Keratinocyte (primary cell): ENCODE results near the gene FAM120B. TPM values are rescaled to one million over a fixed set of nuclear protein-coding genes. Genes with fewer than 3 reads are reported as not detected.
"Not testable (repeated sequence)": the region's sequence is repeated elsewhere in the genome, so short reads cannot be mapped to it uniquely, and the experiment has no call there.

Experiments used
- DNase-seq: peaks from one replicate; pipeline ENCODE4 v3.0.0-alpha.2; 2011; ENCODE audit warnings: low read depth, missing footprints, low spot score
- FAIRE-seq: peaks from 2 replicates; lab custom pipeline; 2011; peaks lifted over from hg19 to GRCh38; lab: Jason Lieb, UNC
- H2AFZ ChIP-seq: 2 replicates; pipeline ENCODE4 v1.6.0; 2012; ENCODE audit warnings: low read length, control low read depth, inconsistent platforms; ENCODE audit not compliant: control insufficient read depth
- H3K27ac ChIP-seq: 2 replicates; pipeline ENCODE4 v1.5.1; 2011; ENCODE audit warnings: low read length; ENCODE audit not compliant: control insufficient read depth, insufficient read depth
- H3K27me3 ChIP-seq: 3 replicates; pipeline ENCODE4 v1.6.0; 2011; ENCODE audit warnings: low read length; ENCODE audit not compliant: control insufficient read depth, insufficient read depth; ENCODE audit errors: extremely low read depth
- H3K36me3 ChIP-seq, 2 experiments: 2 replicates in 1 of 2; 3 replicates in 1 of 2; pipeline ENCODE4 v1.5.1; 2011; ENCODE audit warnings: low read length in 2 of 2, mild to moderate bottlenecking in 1 of 2; ENCODE audit not compliant: control insufficient read depth in 2 of 2, insufficient read depth in 2 of 2; ENCODE audit errors: extremely low read depth in 1 of 2
- H3K4me1 ChIP-seq: 3 replicates; pipeline ENCODE4 v1.5.1; 2011; ENCODE audit warnings: low read length; ENCODE audit not compliant: control insufficient read depth, insufficient read depth; ENCODE audit errors: extremely low read depth
- H3K4me2 ChIP-seq: 3 replicates; pipeline ENCODE4 v1.6.0; 2011; ENCODE audit warnings: low read depth, low read length; ENCODE audit not compliant: control insufficient read depth, insufficient read depth; ENCODE audit errors: extremely low read depth
- H3K4me3 ChIP-seq, 3 experiments: fragments of 200-600 bp in 1 of 3; sonication (generic) in 1 of 3; 2 replicates in 2 of 3; 3 replicates in 1 of 3; pipeline ENCODE4 v1.5.1; 2011 to 2016; ENCODE audit warnings: low read length in 3 of 3, mild to moderate bottlenecking in 3 of 3, control low read depth in 2 of 3, inconsistent platforms in 1 of 3, low read depth in 1 of 3, mixed read lengths in 1 of 3, mixed run types in 1 of 3, moderate library complexity in 1 of 3; ENCODE audit not compliant: control insufficient read depth in 2 of 3, insufficient read depth in 2 of 3; ENCODE audit errors: extremely low read depth in 1 of 3
- H3K79me2 ChIP-seq: 2 replicates; pipeline ENCODE4 v1.6.0; 2012; ENCODE audit warnings: low read length; ENCODE audit not compliant: control insufficient read depth, insufficient read depth
- H3K9ac ChIP-seq: 3 replicates; pipeline ENCODE4 v1.6.0; 2011; ENCODE audit warnings: low read length; ENCODE audit not compliant: control insufficient read depth, insufficient read depth; ENCODE audit errors: extremely low read depth
- H3K9me1 ChIP-seq: 3 replicates; pipeline ENCODE4 v1.6.0; 2011; ENCODE audit warnings: low read length; ENCODE audit not compliant: control insufficient read depth, insufficient read depth; ENCODE audit errors: extremely low read depth
- H3K9me3 ChIP-seq: 2 replicates; pipeline ENCODE4 v1.5.1; 2012; ENCODE audit warnings: low read depth, low read length; ENCODE audit not compliant: control insufficient read depth
- H4K20me1 ChIP-seq: 3 replicates; pipeline ENCODE4 v1.6.0; 2011; ENCODE audit warnings: low read length; ENCODE audit not compliant: control insufficient read depth, insufficient read depth; ENCODE audit errors: extremely low read depth
- EZH2 ChIP-seq: IDR thresholded peaks from one replicate; pipeline ENCODE4 v1.6.1; 2012; ENCODE audit warnings: inconsistent platforms, mild to moderate bottlenecking, low read length, moderate library complexity
- dilution Hi-C: fragments of 300-500 bp; cut with MboI; formaldehyde crosslinking; loops from one replicate; pipeline ENCODE4 v1.7.0; 2020; ENCODE audit warnings: low sequenced_read_pairs; ENCODE audit not compliant: extremely low pct_ligation_motif_present
- polyA plus RNA-seq, 5 experiments: library from polyadenylated mRNA; depleted of rRNA in 3 of 5; stranded (reverse) in 3 of 5; stranded (forward) in 1 of 5; unstranded in 1 of 5; fragments of >200 nt; gene quantifications; 1 replicate in 1 of 5; 2 replicates in 3 of 5; 3 replicates in 1 of 5; pipeline versions ENCODE4 v1.2.1 to v1.2.3, GENCODE V29; 2011 to 2012; ENCODE audit warnings: missing spikeins in 2 of 5, low read depth in 1 of 5, low replicate concordance in 1 of 5
- TF ChIP-seq, protein P1 (sequence below), 3 experiments: IDR thresholded peaks in 1 of 3; conservative IDR thresholded peaks in 1 of 3; optimal IDR thresholded peaks in 1 of 3; 2 replicates in 2 of 3; 3 replicates in 1 of 3; pipeline versions ENCODE3 to v1.5.1; 2011; ENCODE audit warnings: low read length in 3 of 3, mild to moderate bottlenecking in 3 of 3, moderate library complexity in 2 of 3, control low read depth in 1 of 3, inconsistent platforms in 1 of 3; ENCODE audit not compliant: insufficient read depth in 2 of 3; ENCODE audit errors: extremely low read depth in 1 of 3

FAM120B gene
- polyA plus RNA-seq, 1 donor (not counting 4 experiments of a cell fraction or from before 2014, with no cell fraction given), result 17.4 TPM

DNA sequence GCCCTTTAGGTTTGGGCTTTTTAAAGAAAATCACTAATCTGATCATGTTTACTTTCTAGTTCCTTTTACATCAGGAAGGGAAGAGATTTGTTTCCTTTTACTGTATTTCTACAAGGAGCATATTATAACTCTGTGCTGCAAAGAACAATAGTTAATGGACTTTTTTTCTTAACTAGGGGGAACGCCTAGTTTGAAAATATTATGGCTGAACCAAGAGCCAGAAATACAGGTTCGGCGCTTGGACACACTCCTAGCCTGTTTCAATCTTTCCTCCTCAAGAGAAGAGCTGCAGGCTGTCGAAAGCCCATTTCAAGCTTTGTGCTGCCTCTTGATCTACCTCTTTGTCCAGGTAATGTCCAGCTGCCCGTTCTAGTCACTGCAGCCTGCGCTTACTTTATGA lies 41.4 kb downstream of the FAM120B start:
- H3K4me2 ChIP-seq, result no peak overlapping the region
- FAIRE-seq (no peak), DNase-seq (no peak)
- no peak overlapping the region for H3K27ac ChIP-seq
- H3K9ac ChIP-seq, result no peak overlapping the region
- no peak overlapping the region for H3K4me3 ChIP-seq
- H3K9me1 ChIP-seq, result no peaks in the 10 kb centered on the region
- peaks cover 2% of the 10 kb centered on the region for H3K79me2 ChIP-seq
- peaks cover 12% of the 10 kb centered on the region for H3K4me1 ChIP-seq
- dilution Hi-C loops, result no loop called here
- peaks cover 3% of the 10 kb centered on the region for H3K9me3 ChIP-seq
- no peaks in the 10 kb centered on the region for H4K20me1 ChIP-seq
- TF ChIP-seq, protein P1, sequence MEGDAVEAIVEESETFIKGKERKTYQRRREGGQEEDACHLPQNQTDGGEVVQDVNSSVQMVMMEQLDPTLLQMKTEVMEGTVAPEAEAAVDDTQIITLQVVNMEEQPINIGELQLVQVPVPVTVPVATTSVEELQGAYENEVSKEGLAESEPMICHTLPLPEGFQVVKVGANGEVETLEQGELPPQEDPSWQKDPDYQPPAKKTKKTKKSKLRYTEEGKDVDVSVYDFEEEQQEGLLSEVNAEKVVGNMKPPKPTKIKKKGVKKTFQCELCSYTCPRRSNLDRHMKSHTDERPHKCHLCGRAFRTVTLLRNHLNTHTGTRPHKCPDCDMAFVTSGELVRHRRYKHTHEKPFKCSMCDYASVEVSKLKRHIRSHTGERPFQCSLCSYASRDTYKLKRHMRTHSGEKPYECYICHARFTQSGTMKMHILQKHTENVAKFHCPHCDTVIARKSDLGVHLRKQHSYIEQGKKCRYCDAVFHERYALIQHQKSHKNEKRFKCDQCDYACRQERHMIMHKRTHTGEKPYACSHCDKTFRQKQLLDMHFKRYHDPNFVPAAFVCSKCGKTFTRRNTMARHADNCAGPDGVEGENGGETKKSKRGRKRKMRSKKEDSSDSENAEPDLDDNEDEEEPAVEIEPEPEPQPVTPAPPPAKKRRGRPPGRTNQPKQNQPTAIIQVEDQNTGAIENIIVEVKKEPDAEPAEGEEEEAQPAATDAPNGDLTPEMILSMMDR (optimal IDR thresholded peaks at IDR 0.05 in 1 of 3, IDR thresholded peaks at IDR 0.05 in 1 of 3, conservative IDR thresholded peaks at IDR 0.05 in 1 of 3; ENCODE audit: extremely low read depth in 1 of 3, insufficient read depth in 2 of 3, low read length in 3 of 3), result no peak
- TF ChIP-seq EZH2, result no peak
- no peak overlapping the region for H2AFZ ChIP-seq
- H3K27me3 ChIP-seq, result no peaks in the 10 kb centered on the region
- peaks cover 16 to 26% of the 10 kb centered on the region in 2 experiments for H3K36me3 ChIP-seq

DNA sequence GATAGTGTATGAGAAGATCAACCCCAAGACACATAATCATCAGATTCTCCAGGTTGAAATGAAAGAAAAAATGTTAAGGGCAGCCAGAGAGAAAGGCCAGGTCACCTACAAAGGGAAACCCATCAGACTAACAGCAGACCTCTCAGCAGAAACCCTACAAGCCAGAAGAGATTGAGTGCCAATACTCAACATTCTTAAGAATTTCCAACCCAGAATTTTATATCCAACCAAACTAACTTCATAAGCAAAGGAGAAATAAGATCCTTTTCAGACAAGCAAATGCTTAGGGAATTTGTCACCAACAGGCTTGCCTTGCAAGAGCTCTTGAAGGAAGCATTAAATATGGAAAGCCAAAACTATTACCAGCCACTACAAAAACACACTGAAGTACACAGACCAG lies 44.9 kb downstream of the FAM120B start:
- peaks cover 12 to 19% of the 10 kb centered on the region in 2 experiments for H3K36me3 ChIP-seq
- H4K20me1 ChIP-seq, H3K27me3 ChIP-seq, H2AFZ ChIP-seq, H3K4me1 ChIP-seq, H3K79me2 ChIP-seq, H3K4me2 ChIP-seq, H3K9me3 ChIP-seq, H3K27ac ChIP-seq, H3K9ac ChIP-seq, DNase-seq, dilution Hi-C loops, H3K4me3 ChIP-seq, FAIRE-seq, H3K9me1 ChIP-seq: not testable (repeated sequence)

DNA sequence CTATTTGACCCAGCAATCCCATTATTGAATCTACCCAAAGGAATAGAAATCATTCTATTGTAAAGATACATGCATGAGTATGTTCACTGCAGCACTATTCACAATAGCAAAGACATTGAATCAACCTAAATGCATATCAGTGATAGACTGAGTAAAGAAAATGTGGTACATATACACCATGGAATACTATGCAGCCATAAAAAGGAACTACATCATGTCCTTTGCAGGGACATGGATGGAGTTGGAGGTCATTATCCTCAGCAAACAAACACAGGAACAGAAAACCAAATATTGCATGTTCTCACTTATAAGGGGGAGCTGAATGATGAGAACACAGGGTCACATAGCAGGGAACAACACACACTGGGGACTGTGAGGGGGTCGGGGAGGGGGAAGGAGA lies 48.6 kb downstream of the FAM120B start:
- dilution Hi-C loops, H3K4me3 ChIP-seq, H2AFZ ChIP-seq, H3K4me1 ChIP-seq, DNase-seq, H3K4me2 ChIP-seq, H3K79me2 ChIP-seq, H3K27me3 ChIP-seq, H3K9ac ChIP-seq, H3K27ac ChIP-seq, H3K9me1 ChIP-seq, H3K9me3 ChIP-seq, FAIRE-seq, H4K20me1 ChIP-seq: not testable (repeated sequence)
- peaks cover 2 to 28% of the 10 kb centered on the region in 2 experiments for H3K36me3 ChIP-seq
